Adrenal gland (tissue), 12 donors: Measurements from ENCODE around the gene IGIP. TPM values are rescaled to one million over a fixed set of nuclear protein-coding genes. Genes with fewer than 3 reads are reported as not detected.

Source experiments
- DNase-seq, 7 donors: peaks; one replicate each; pipeline ENCODE4 v3.0.0-alpha.2; 2019 to 2020
- H3K27ac ChIP-seq, 5 donors: fragments of 200-600 bp; sonication (generic) in 4 of 5; 1 replicate in 3 of 5; 2 replicates in 2 of 5; pipeline versions ENCODE4 v1.5.1 to v1.8.0; 2016 to 2020; ENCODE audit warnings: mild to moderate bottlenecking in 1 of 5
- H3K27me3 ChIP-seq: fragments of 200-600 bp; 2 replicates; pipeline ENCODE4 v1.8.0; 2021
- H3K36me3 ChIP-seq, 2 donors: fragments of 200-600 bp; replicated peaks in 1 of 2; 1 replicate in 1 of 2; 2 replicates in 1 of 2; pipeline versions ENCODE4 v1.5.1 to v1.8.0; 2018 to 2022
- H3K4me1 ChIP-seq, 2 donors: fragments of 200-600 bp; replicated peaks in 1 of 2; 1 replicate in 1 of 2; 2 replicates in 1 of 2; pipeline versions ENCODE4 v1.5.1 to v1.8.0; 2018 to 2021
- H3K4me3 ChIP-seq, 4 donors: fragments of 200-600 bp; sonication (generic) in 3 of 4; one replicate each; pipeline ENCODE4 v1.5.1; 2016 to 2018
- H3K9me3 ChIP-seq, 3 donors: fragments of 200-600 bp; sonication (generic) in 1 of 3; replicated peaks in 1 of 3; 1 replicate in 2 of 3; 2 replicates in 1 of 3; pipeline versions ENCODE4 v1.5.1 to v1.8.0; 2016 to 2021
- CTCF ChIP-seq, 6 experiments: fragments of 450-650 bp in 4 of 6; fragments of 200-600 bp in 2 of 6; sonication (generic) in 1 of 6; IDR thresholded peaks; 1 replicate in 5 of 6; 2 replicates in 1 of 6; pipeline versions ENCODE4 v1.5.1 to v1.8.0; 2016 to 2021; ENCODE audit warnings: antibody characterized with exemption in 6 of 6, mild to moderate bottlenecking in 2 of 6, moderate library complexity in 1 of 6
- POLR2A ChIP-seq, 2 donors: fragments of 450-650 bp; IDR thresholded peaks; one replicate each; pipeline ENCODE4 v1.6.1; 2017; ENCODE audit warnings: antibody characterized with exemption in 2 of 2, mild to moderate bottlenecking in 2 of 2, moderate library complexity in 1 of 2
- WGBS, 4 donors: extraction: QIAGEN DNeasy Blood & Tissue Kit in 2 of 4; methylation state at CpG; one replicate each; pipeline versions ENCODE4 v1.1.5 to v1.1.7; 2013 to 2017; 5-methylcytosine and 5-hydroxymethylcytosine counted together
- intact Hi-C, 2 donors: fragments of 100-400 bp; cut with DNase I; formaldehyde crosslinking; loops; one replicate each; pipeline versions ENCODE4 v1.14.1 to v1.15.0; 2022 to 2023
- polyA plus RNA-seq, 3 donors: library from polyadenylated mRNA; stranded (reverse); fragments of 200-250 nt in 2 of 3; fragments of 350-450 nt in 1 of 3; fragmentation: Illumina TruSeq in 1 of 3; extraction: RNeasy Lipid Tissue Mini Kit (QIAGEN cat#74804) in 1 of 3; gene quantifications; one replicate each; pipeline ENCODE4 v1.2.3, GENCODE V29; 2013 to 2014
- total RNA-seq, 9 donors: library from RNA; depleted of rRNA in 4 of 9; stranded (reverse); fragments of >200 nt in 4 of 9; fragments of 120-200 nt in 1 of 9; fragmentation: NEBNext Ultra II Directional in 1 of 9; extraction: Animal tissue kit (Norgen Biotek cat#: 25700) in 1 of 9; gene quantifications; one replicate each; pipeline versions ENCODE4 v1.1.0 to v1.2.4, GENCODE V29; 2013 to 2023
- donor health status: healthy with polysubstance abuse.
- donor health status: Bipolar disorder and iron deficiency.
- donor health status: DM: yes; HTN: yes; CAD: no.
- donor health status: DM: no; HTN: no; CAD: no.
- donor health status: DM: no; HTN: no; CAD: no.
- donor health status: DM: yes; HTN: yes; CAD: no.

The IGIP gene
- total and polyA plus RNA-seq, 12 donors, result 5.6 to 25.9 (median 12.0) TPM

GRCh38 chr5:140116716-140117115 is 9.0 kb upstream of the IGIP start:
- DNase-seq, result no peak
- TF ChIP-seq CTCF (IDR thresholded peaks at IDR 0.05), result no peak
- no peak for TF ChIP-seq POLR2A (IDR thresholded peaks at IDR 0.05)
- Histone ChIP-seq H3K27ac (no peak overlapping the region), H3K4me1 (peaks cover 27 to 59% of the 10 kb centered on the region in 2 donors), H3K36me3 (no peaks in the 10 kb centered on the region), H3K9me3 (no peaks in the 10 kb centered on the region), H3K27me3 (no peaks in the 10 kb centered on the region), H3K4me3 (no peak overlapping the region)
- intact Hi-C loops, result no loop called here
- WGBS, 4 donors, result 72 to 80% (median 76%) methylated on average over 2 of the region's 2 CpGs

GRCh38 chr5:140117523-140117922 is 8.2 kb upstream of the IGIP start:
- Histone ChIP-seq H3K27ac (no peak overlapping the region), H3K27me3 (no peaks in the 10 kb centered on the region), H3K9me3 (no peaks in the 10 kb centered on the region), H3K4me3 (no peak overlapping the region), H3K4me1 (peaks cover 26 to 54% of the 10 kb centered on the region in 2 donors), H3K36me3 (no peaks in the 10 kb centered on the region)
- intact Hi-C loops, result no loop called here
- WGBS, 4 donors, result 56 to 72% (median 68%) methylated on average over 3 of the region's 3 CpGs
- DNase-seq, result no peak
- TF ChIP-seq POLR2A (IDR thresholded peaks at IDR 0.05) (no peak), CTCF (IDR thresholded peaks at IDR 0.05) (no peak)

- Histone ChIP-seq H3K27me3 (no peaks in the 10 kb centered on the region), H3K4me1 (peaks cover 27 to 54% of the 10 kb centered on the region in 2 donors), H3K9me3 (no peaks in the 10 kb centered on the region), H3K4me3 (no peak overlapping the region), H3K36me3 (no peaks in the 10 kb centered on the region), H3K27ac (peak overlapping the region in 1 of 5 donors; percentile 17)
- WGBS, 4 donors, result 61 to 67% (median 64%) methylated on average over 3 of the region's 3 CpGs
- no peak for DNase-seq
- intact Hi-C loops, result no loop called here
- no peak for TF ChIP-seq POLR2A (IDR thresholded peaks at IDR 0.05)
- TF ChIP-seq CTCF (IDR thresholded peaks at IDR 0.05), result peak in 1 of 6 experiments; percentile 8
Observed at GRCh38 chr5:140118302-140118936, 7.3 kb upstream of the IGIP start.

GRCh38 chr5:140126315-140127012 is 727 bp downstream of the IGIP start:
- no peaks in the 10 kb centered on the region for H3K9me3 ChIP-seq
- intact Hi-C loops, result no loop called here
- no peaks in the 10 kb centered on the region for H3K27me3 ChIP-seq
- no peak overlapping the region for H3K4me3 ChIP-seq
- DNase-seq, result no peak
- no peaks in the 10 kb centered on the region for H3K36me3 ChIP-seq
- no peak overlapping the region for H3K27ac ChIP-seq
- TF ChIP-seq CTCF (IDR thresholded peaks at IDR 0.05), result no peak
- no peak for TF ChIP-seq POLR2A (IDR thresholded peaks at IDR 0.05)
- WGBS, 4 donors, result 88 to 91% (median 89%) methylated on average over 6 of the region's 6 CpGs
- H3K4me1 ChIP-seq, result peaks cover 15 to 19% of the 10 kb centered on the region in 2 donors
